NCI-H69 (cell line): ENCODE measurements around the gene CLEC19A.
A peak's percentile ranks its signal among the peaks of the same experiment; 100 is the strongest.

Source experiments
- DNase-seq: peaks from one replicate; lab custom pipeline; 2025; lab: John Stamatoyannopoulos, UW

The CLEC19A gene

GRCh38 chr16:19285431-19285830, at the start of gene CLEC19A:
Gene CLEC19A (plus strand): TSS chr16:19285731. CDS start chr16:19285852, 121 bp downstream.
- DNase-seq: no peak

DNA sequence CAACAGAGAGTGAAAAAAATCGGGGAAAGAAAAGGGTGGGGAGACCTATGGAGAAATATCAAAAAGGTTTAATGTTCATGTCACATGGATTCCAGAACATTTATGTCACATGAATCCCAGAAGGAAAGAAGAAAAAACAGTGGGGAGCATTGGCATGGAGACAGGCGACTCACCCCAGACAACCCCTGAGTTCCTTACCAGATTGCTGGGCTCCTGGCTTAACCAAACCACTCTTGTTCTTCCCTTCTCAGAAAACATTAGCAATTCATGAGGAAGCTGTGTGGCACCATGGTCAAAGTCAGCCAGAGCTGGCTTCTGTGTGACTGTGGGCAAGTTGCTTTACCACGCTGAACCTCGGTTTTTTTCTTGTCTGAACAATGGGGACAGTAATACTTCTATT, 49.6 kb upstream of the CLEC19A start:
- DNase-seq: no peak

DNA sequence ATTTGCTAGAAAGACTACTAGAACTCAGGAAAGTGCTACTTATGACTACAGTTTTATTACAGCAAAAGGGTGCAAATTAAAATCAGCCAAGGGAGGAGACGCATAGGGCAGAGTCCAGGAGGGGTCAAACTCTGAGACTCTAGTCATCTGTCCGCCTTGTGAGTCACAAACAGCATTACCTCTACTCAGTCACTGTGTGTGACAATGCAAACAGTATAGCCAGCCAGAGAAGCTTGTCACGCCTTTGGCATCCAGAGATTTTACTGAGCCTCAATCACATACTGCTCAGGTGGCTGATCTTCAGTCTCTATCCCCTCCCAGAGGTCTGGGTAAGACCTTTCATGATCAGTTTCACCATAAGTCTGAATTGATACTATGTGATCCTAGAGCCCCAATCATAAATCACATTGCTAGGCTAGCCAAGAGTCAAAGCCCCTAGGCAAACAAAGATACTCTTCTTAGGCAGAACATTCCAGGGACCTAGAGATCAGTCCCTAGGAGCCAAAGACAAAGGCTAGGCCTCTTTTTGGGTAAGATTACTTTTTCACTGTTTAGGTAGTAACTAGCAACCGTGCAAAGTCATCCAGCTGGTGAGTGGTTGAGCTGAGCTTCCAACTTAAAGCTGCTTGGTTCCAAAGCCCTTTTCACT, 48.8 kb upstream of the CLEC19A start:
- no peak for DNase-seq

DNA sequence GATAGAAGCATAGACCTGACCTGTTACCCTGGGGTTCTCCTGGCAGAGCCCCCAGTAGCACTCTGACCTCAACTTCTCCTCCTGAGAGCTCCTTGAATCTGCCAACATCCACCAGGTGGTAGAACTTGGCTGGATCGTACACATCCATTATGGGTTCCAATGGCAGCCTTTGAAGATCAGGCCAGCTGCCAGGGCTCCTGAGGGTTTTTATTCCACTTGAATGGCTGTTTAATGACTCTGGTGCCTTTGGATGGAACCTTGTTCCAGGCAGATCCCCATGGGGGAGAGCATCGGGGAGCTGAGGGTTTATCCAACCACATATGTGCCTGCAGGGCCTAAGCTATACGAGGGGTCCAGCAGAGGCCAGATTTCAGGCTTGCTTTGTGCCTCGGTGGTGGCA, 47.1 kb upstream of the CLEC19A start:
- DNase-seq: peak; percentile 74

- no peak for DNase-seq
Observed at GRCh38 chr16:19239511-19240155, 45.9 kb upstream of the CLEC19A start.

DNA sequence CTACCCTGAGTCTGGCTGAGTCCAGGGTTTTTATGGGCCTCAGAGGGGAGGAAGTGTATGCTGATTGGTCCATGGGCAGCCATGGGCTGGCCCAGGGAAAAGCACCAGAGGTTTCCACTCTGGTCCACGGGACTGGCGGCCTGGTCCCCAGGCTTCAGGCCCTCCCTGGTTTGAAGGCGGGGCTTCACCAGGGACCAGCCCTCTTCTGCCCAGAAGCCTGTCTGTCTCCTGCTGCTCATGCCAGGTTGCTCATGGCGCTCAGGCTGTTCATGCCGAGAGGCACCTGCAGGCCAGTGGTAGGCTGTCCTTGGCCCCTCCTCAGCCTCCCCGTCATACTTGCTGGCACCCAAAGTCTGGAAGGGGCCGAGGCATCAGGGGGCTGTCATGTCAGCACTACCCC, 45.0 kb upstream of the CLEC19A start:
- DNase-seq: no peak

GRCh38 chr16:19241512-19241911, 44.0 kb upstream of the CLEC19A start:
- DNase-seq: no peak

GRCh38 chr16:19242186-19242585, 43.3 kb upstream of the CLEC19A start:
- DNase-seq: no peak

DNA sequence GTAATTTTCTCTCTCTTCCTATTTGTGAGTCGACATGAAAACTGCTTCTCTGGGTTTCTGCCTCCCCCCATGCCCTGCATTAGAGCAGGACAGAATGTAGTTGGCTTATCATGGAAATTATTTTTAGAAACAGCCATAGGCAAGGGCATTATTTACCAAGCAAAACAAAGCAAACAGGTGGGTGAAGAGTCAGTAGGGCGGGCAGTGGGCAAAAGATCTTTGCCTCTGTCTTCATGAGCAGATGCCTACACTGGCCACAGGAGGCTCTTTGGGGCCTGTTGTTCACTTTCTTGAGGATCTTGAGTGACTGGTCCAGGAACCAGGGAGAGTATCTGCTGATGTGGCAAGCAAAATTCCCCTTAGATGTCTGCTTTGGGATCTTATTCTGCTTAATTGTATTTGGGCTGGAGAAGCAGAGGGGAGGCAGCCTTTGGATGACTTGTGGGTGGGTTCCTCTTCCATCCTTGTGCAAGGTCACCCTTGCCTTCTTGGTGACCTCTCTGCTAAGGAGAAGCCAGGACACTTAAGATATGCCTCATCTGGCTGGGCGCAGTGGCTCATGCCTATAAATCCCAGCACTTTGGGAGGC, 42.5 kb upstream of the CLEC19A start:
- DNase-seq: no peak

GRCh38 chr16:19245326-19245925, 40.1 kb upstream of the CLEC19A start:
- DNase-seq: peak; percentile 99

DNA sequence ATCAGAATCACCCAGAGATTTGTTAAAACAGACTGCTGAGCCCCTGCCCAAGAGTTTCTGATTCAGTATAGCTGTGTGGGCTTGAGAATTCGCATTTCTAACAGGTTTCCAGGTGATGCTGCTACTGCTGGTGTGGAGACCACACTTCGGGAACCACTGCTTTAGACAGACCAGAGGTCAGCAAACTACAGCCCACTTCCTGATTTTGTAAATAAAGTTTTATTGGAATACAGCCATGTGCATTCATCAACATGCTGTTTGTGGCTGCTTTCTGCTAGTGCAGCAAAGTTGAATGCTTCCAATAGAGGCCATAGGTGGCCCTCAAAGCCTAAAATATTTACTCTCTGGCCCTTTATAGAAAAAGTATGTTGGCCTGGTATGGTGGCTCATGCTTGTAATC, 32.6 kb upstream of the CLEC19A start:
- no peak for DNase-seq

DNA sequence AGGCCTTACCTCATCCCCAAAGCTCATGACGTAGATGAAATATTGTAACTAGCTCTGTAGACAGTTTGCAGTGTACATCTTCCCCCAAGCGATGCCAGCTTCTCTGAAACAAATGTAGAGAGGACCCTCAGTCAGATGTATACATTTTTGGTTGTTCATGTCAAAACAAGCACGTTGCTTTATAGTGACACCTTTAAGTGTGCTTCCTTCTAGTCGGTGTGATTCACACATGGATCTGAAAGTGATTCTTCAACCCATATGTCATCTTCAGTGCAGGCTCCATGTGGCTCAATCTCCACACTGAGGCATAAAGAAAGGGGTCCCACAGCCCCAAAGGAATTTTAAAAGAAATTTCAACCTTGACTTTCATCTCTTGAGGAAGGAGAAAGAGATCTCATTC, 30.9 kb upstream of the CLEC19A start:
- no peak for DNase-seq

- no peak for DNase-seq
Observed at GRCh38 chr16:19264123-19264673, 21.3 kb upstream of the CLEC19A start.

GRCh38 chr16:19265380-19265930, 20.1 kb upstream of the CLEC19A start:
- no peak for DNase-seq

DNA sequence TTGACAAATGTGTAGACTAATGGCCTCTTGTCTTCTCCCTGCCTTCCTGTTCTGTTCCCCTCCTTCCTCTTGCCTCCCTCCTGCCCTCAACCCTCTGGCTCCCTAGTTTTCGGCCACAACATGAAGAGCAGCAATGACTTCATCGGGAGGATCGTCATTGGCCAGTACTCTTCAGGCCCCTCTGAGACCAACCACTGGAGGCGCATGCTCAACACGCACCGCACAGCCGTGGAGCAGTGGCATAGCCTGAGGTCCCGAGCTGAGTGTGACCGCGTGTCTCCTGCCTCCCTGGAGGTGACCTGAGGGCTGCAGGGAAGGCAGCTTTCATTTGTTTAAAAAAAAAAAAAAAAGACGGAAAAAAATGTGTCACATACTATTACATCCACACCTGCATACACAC, 18.8 kb upstream of the CLEC19A start:
- DNase-seq: no peak

GRCh38 chr16:19269098-19269497, 16.4 kb upstream of the CLEC19A start:
- no peak for DNase-seq

GRCh38 chr16:19274165-19274797, 11.2 kb upstream of the CLEC19A start:
- no peak for DNase-seq

DNA sequence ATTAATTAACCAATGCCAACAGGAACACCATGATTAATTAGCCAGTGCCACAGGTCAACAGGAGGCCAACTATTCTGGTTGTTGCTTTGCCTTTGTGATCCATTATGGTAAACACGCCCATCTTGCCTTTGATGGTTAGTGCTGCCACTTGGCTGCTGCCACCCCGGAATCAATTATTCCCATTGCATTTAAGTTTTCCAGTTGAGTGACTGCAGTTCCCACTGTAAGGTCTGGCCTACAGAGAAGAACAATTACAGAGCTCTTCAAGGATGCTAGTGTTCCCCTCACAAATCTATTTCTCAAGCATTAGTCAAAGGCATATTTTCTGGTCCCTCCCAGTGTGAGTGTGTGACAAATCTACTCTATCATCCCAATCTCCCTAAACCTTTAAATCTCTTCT, 7.1 kb upstream of the CLEC19A start:
- no peak for DNase-seq

- peak; percentile 49 for DNase-seq
Observed at GRCh38 chr16:19281246-19281645, 4.3 kb upstream of the CLEC19A start.

GRCh38 chr16:19282101-19282500, 3.4 kb upstream of the CLEC19A start:
- DNase-seq: peak; percentile 10

DNA sequence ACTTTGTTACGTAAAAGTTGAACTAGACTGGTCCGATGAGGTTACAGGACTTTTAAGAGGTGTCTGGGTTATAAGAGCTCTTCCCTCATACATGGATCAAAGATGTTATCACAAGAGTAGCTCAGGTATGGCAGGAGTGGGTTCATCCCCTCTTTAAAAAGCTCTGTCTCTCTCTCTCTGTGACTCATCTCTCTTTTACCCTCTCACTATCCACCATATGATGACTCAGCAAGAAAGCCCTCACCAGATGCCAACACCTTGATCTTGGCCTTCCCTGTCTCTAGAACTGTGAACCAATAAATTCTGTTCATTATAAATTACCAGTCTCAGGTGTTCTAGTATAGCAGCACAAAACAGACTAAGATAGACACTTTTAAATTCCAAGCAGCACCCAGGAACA, 1.9 kb upstream of the CLEC19A start:
- peak; percentile 29 for DNase-seq

DNA sequence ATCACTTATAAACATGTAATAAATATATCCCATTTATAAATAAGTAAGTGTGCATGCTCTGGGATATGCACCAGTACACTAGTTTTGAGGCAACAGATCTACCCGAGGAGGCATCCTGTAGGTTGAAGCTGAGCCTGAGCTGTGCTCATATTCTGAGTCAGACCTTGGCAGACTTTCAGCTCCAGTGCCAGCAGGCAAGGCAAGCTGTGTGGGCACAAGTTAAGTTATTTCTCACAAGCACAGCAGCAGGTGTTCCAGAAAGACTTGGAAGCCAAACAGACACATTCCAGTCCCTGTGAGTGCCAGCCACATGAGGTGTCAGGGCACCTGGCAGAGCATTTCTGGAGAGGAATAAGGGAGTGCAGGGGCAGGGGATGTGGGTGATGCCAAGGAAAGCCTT, 1.3 kb upstream of the CLEC19A start:
- DNase-seq: peak; percentile 82
